Measurements from ENCODE around the gene EMX2.

The EMX2 gene

DNA sequence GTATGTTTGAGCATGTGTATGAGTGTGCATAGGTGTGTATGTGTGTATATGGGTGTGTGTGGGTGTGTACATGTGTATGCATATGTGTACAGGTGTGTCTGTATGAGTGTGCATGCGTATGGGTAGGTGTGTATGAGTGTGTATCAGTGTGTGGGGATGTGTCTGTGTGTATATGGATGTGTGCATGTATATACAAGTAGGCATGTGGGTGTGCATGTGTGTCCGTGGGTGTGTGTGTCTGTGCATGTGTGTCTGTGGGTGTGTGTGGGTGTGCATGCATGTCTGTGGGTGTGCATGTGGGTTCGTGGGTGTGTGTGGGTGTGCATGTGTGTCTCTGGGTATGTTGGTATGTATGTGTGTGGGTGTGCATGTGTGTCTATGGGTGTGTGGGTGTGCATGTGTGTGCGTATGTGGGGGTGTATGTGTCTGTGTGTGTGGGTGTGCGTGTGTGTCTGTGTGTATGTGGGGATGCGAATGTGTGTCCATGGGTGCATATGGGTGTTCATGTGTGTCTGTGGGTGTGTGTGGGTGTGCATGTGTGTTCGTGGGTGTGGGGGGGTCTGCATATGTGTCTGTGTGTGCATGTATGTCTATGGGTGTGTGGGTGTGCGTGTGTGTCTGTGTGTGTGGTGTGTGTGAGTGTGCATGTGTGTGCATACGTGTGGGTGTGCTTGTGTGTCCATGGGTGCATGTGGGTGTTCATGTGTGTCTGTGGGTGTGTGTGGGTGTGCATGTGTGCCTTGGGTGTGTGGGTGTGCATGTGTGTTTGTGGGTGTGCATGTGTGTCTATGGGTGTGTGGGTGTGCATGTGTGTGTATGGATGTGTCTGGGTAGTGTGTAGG, 20.6 kb downstream of the EMX2 start:
- no peak overlapping the region for H3K4me3 ChIP-seq (ENCODE audit: insufficient read depth, low read length, poor library complexity, severe bottlenecking)
- no peak overlapping the region for H2AFZ ChIP-seq (ENCODE audit: low read depth, low read length, severe bottlenecking)
- H3K9me3 ChIP-seq (ENCODE audit: insufficient read depth, low read length), result no peaks in the 10 kb centered on the region
- no peak overlapping the region for H3K4me2 ChIP-seq (ENCODE audit: low read depth, low read length, poor library complexity, severe bottlenecking)
- no peak overlapping the region for H3K27ac ChIP-seq (ENCODE audit: low read depth, low read length)
- no peaks in the 10 kb centered on the region for H3K9me2 ChIP-seq (replicated peaks; ENCODE audit: insufficient read depth, low read length)
- H4K20me1 ChIP-seq (ENCODE audit: low read depth, low read length), result no peaks in the 10 kb centered on the region
- H3K36me3 ChIP-seq (ENCODE audit: low read length), result no peaks in the 10 kb centered on the region
- TF ChIP-seq, protein P1, sequence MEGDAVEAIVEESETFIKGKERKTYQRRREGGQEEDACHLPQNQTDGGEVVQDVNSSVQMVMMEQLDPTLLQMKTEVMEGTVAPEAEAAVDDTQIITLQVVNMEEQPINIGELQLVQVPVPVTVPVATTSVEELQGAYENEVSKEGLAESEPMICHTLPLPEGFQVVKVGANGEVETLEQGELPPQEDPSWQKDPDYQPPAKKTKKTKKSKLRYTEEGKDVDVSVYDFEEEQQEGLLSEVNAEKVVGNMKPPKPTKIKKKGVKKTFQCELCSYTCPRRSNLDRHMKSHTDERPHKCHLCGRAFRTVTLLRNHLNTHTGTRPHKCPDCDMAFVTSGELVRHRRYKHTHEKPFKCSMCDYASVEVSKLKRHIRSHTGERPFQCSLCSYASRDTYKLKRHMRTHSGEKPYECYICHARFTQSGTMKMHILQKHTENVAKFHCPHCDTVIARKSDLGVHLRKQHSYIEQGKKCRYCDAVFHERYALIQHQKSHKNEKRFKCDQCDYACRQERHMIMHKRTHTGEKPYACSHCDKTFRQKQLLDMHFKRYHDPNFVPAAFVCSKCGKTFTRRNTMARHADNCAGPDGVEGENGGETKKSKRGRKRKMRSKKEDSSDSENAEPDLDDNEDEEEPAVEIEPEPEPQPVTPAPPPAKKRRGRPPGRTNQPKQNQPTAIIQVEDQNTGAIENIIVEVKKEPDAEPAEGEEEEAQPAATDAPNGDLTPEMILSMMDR (IDR thresholded peaks at IDR 0.05; ENCODE audit: insufficient read depth, low read length, poor library complexity, severe bottlenecking), result no peak
- TF ChIP-seq EZH2phosphoT487 (conservative IDR thresholded peaks at IDR 0.05; ENCODE audit: low read length), result no peak
- H3F3A ChIP-seq (ENCODE audit: insufficient read depth), result no peaks in the 10 kb centered on the region
- no peaks in the 10 kb centered on the region for H3K27me3 ChIP-seq (ENCODE audit: low read length)
- H3K9ac ChIP-seq (ENCODE audit: low read length), result no peak overlapping the region
- no peaks in the 10 kb centered on the region for H3K79me2 ChIP-seq (ENCODE audit: insufficient read depth, low read length)

DNA sequence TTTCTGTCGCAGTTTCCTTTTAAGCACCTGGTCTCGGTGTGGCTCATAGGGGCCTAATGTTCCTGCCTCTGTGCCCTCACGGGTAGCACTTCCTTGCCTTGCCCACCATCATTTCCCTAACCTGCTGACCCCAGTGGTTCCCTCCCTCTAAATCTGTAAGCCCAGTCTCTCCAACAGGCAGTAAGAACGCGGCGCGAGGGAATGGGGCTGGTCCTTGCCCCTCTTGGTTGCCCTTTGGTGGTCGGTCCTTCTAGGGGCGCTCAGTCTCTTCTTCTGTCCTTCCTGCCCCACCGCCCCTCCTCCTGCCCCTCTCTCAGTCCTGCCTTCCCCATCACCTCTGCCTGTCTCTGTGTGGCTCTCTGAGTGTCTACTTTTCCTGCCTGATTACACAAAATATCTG, 21.2 kb downstream of the EMX2 start:
- Histone ChIP-seq H3K27me3 (ENCODE audit: low read length) (no peaks in the 10 kb centered on the region), H3K9ac (ENCODE audit: low read length) (no peak overlapping the region), H3K4me3 (ENCODE audit: insufficient read depth, low read length, poor library complexity, severe bottlenecking) (no peak overlapping the region), H3K9me2 (replicated peaks; ENCODE audit: insufficient read depth, low read length) (no peaks in the 10 kb centered on the region), H3K27ac (ENCODE audit: low read depth, low read length) (no peak overlapping the region), H3K79me2 (ENCODE audit: insufficient read depth, low read length) (no peaks in the 10 kb centered on the region), H3F3A (ENCODE audit: insufficient read depth) (no peaks in the 10 kb centered on the region), H4K20me1 (ENCODE audit: low read depth, low read length) (no peaks in the 10 kb centered on the region), H3K4me2 (ENCODE audit: low read depth, low read length, poor library complexity, severe bottlenecking) (no peak overlapping the region), H3K36me3 (ENCODE audit: low read length) (no peaks in the 10 kb centered on the region), H3K9me3 (ENCODE audit: insufficient read depth, low read length) (no peaks in the 10 kb centered on the region), H2AFZ (ENCODE audit: low read depth, low read length, severe bottlenecking) (no peak overlapping the region)
- TF ChIP-seq EZH2phosphoT487 (conservative IDR thresholded peaks at IDR 0.05; ENCODE audit: low read length), result no peak
- TF ChIP-seq, protein P1 (IDR thresholded peaks at IDR 0.05; ENCODE audit: insufficient read depth, low read length, poor library complexity, severe bottlenecking), result no peak

DNA sequence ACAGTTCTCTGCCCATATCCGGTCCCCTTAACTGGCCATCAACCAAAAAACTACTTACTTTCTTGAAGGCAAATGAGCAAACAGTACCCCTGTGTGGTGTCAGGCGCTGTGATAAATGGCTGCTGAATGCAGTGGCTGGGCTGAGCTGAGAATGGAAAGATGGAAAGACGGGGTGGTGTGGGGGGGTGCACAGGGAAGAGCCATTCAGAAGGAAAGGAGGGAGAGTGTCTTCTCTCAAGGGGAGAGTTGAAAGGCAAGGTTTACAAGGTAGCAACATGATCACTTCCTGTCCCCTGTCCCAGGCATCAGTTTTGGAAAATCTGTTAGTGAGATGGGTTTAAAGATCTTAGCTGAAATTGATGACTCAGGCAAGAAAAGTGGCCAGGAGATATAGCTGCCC, 22.5 kb downstream of the EMX2 start:
- Histone ChIP-seq H3K4me2 (ENCODE audit: low read depth, low read length, poor library complexity, severe bottlenecking) (no peak overlapping the region), H3K36me3 (ENCODE audit: low read length) (no peaks in the 10 kb centered on the region), H2AFZ (ENCODE audit: low read depth, low read length, severe bottlenecking) (no peak overlapping the region), H3K27ac (ENCODE audit: low read depth, low read length) (no peak overlapping the region), H3F3A (ENCODE audit: insufficient read depth) (no peaks in the 10 kb centered on the region), H3K9me2 (replicated peaks; ENCODE audit: insufficient read depth, low read length) (no peaks in the 10 kb centered on the region), H3K9ac (ENCODE audit: low read length) (no peak overlapping the region), H3K9me3 (ENCODE audit: insufficient read depth, low read length) (no peaks in the 10 kb centered on the region), H3K4me3 (ENCODE audit: insufficient read depth, low read length, poor library complexity, severe bottlenecking) (no peak overlapping the region), H3K27me3 (ENCODE audit: low read length) (no peaks in the 10 kb centered on the region), H4K20me1 (ENCODE audit: low read depth, low read length) (no peaks in the 10 kb centered on the region), H3K79me2 (ENCODE audit: insufficient read depth, low read length) (no peaks in the 10 kb centered on the region)
- TF ChIP-seq, protein P1 (IDR thresholded peaks at IDR 0.05; ENCODE audit: insufficient read depth, low read length, poor library complexity, severe bottlenecking), result no peak
- TF ChIP-seq EZH2phosphoT487 (conservative IDR thresholded peaks at IDR 0.05; ENCODE audit: low read length), result no peak
